GM12873 (cell line): Measurements from ENCODE around the gene ERMN.

Experiments used
- TF ChIP-seq, protein P1 (sequence below): IDR thresholded peaks from 2 replicates; pipeline ENCODE4 v1.5.1; 2012; ENCODE audit warnings: low read depth, mild to moderate bottlenecking, moderate library complexity, low read length, control low read depth; ENCODE audit not compliant: insufficient read depth; ENCODE audit errors: missing control alignments

ERMN gene

GRCh38 chr2:157336137-157337010, 10.8 kb upstream of the ERMN start:
- TF ChIP-seq, protein P1, sequence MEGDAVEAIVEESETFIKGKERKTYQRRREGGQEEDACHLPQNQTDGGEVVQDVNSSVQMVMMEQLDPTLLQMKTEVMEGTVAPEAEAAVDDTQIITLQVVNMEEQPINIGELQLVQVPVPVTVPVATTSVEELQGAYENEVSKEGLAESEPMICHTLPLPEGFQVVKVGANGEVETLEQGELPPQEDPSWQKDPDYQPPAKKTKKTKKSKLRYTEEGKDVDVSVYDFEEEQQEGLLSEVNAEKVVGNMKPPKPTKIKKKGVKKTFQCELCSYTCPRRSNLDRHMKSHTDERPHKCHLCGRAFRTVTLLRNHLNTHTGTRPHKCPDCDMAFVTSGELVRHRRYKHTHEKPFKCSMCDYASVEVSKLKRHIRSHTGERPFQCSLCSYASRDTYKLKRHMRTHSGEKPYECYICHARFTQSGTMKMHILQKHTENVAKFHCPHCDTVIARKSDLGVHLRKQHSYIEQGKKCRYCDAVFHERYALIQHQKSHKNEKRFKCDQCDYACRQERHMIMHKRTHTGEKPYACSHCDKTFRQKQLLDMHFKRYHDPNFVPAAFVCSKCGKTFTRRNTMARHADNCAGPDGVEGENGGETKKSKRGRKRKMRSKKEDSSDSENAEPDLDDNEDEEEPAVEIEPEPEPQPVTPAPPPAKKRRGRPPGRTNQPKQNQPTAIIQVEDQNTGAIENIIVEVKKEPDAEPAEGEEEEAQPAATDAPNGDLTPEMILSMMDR: peak; percentile 74

DNA sequence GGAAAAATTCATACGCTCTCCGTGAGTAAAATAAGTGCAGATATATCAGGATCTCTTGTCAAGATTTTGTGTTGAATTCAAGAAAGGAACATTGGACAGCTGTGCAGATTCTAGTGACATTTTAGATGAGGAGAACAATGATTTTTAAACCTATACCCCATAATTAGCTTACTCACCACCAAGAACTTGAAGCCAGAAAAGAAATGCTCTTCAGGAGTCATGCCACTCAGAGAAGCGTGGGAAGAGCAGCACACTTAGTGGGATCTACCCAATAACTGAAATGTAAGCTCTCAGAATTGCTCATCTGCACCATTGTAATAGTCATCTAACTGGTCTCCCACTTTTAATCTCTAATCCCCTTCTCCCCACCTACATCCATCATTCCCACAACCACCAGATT, 9.2 kb upstream of the ERMN start:
- TF ChIP-seq, protein P1: no peak

GRCh38 chr2:157334335-157334734, 8.7 kb upstream of the ERMN start:
- TF ChIP-seq, protein P1: no peak

DNA sequence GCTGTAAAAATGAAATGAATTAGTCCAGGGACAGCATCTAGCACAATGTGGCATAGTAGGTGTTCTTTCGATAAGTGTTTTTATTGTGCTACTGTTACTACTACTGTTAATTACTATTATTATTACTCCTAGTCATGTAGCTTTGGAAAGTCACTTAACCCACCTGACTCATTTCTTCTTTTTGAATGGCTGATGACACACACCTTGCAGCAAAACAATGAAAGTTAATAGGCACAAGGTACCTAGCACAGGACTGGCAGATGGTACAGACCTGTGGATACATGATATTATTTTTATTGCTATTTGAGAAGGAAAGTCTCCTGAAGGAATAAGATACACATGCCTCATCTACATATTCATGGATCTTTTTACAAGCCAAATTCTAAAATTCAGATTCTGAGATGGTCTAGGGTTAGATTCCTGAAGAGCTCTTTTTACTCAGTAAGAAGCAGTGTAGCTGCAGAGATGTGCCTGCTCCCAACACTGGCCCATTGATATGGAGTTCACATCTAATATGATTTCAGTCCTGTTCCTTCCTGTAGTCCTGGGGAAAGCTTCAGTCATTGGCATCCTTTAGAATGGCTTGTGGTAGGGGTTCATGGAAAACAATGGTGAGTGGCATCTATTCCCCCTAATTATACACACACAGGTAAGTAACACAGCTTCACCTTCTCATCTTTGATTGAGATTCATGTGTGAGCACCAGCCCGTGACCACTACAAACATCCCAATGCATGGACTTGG, 7.9 kb upstream of the ERMN start:
- TF ChIP-seq, protein P1: no peak

GRCh38 chr2:157329524-157329923, 3.9 kb upstream of the ERMN start:
- TF ChIP-seq, protein P1: no peak

- TF ChIP-seq, protein P1: peak; percentile 99
Observed at GRCh38 chr2:157327621-157328500, 2.2 kb upstream of the ERMN start.
